ENCODE data around the gene HOXC9.

Gene HOXC9

DNA sequence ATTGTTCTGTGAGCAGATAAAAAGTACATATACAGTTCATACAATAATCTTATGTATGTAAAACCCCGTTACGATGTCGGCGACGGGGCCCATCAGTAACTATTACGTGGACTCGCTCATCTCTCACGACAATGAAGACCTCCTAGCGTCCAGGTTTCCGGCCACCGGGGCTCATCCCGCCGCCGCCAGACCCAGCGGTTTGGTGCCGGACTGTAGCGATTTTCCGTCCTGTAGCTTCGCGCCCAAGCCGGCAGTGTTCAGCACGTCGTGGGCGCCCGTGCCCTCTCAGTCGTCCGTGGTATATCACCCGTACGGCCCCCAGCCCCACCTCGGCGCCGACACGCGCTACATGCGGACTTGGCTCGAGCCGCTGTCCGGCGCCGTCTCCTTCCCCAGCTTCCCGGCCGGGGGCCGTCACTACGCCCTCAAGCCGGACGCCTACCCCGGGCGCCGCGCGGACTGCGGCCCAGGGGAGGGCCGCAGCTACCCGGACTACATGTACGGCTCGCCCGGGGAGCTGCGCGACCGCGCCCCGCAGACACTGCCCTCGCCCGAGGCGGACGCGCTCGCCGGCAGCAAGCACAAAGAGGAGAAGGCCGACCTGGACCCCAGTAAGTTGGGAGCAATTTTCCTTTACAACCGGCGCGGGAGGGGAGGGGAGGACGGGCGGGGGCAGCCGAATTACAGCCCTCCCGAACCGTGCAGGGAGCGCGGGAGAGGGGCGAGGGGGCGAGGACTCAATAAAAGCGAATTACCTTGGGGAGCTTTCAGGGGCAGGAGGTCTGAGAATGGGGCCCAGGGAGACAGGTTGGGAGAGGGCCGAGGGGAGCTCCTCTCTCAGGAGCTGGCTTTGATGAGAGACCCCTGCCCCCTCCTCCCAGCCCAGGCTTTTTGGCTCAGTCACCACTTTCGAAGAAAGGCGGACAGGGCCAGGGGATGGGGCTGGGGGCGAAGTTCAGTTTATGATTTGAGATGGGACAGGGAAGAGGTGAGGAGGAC is at the start of gene HOXC9:
TSS of gene HOXC9 (plus strand) at position 46 of the 999 bp plus-strand sequence. CDS start at position 74, 28 bp downstream.
- no peak for DNase-seq

DNA sequence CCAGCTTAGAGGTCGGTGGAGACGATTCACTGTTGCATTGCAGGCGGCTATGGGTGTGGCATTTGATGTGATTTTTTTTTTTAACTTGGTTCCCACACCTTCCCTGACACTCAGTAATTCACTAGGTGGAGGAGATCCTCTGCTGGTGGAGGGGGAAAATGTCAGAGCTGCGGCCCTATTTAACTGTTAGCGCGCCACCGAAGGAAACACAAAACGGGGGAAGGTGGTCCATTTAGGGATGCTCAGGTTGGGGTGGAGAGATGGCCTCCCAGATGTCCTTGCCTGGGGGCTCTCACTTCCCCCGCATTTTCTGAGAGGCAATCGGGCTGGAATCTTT is 49.6 kb upstream of the HOXC9 start:
- no peak for DNase-seq

DNA sequence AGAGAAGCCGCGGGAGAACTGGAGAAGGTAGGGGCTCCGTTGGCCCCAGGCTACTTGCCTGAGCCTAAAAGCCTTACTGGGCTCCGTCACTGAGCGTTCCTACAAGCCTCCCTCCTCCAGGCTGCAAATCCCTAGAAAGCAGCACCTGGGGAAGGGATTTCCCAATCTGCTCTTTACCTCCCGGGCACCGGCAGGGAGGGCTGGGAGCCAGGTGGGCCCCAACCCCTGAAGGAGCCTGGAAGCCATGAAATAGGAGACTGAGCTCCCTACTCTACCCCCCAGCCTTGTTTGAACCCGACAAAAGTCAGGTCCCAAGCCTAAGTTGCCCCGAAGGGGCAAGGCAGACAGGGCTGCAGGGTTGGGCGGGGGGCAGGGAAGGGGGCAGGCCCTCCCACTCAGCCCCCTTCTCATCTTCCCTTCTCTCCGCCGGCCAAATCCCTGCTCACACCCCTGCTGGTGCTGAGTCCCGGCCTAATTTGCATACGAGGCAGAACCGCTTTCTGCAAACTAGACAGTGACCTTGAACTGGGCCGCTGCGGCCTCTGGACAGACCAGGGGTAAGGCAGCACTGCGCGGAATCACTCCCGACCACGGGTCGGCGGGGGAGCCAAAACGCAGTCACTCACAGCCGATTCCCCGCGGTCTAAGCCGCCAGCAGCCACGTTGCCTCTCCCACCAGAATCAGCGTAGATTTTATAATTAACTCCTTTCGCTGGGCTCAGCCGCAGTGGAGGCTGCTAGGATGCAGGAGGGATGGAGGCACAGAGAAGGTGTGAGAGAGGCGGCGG is 49.0 kb upstream of the HOXC9 start:
- DNase-seq: no peak

DNA sequence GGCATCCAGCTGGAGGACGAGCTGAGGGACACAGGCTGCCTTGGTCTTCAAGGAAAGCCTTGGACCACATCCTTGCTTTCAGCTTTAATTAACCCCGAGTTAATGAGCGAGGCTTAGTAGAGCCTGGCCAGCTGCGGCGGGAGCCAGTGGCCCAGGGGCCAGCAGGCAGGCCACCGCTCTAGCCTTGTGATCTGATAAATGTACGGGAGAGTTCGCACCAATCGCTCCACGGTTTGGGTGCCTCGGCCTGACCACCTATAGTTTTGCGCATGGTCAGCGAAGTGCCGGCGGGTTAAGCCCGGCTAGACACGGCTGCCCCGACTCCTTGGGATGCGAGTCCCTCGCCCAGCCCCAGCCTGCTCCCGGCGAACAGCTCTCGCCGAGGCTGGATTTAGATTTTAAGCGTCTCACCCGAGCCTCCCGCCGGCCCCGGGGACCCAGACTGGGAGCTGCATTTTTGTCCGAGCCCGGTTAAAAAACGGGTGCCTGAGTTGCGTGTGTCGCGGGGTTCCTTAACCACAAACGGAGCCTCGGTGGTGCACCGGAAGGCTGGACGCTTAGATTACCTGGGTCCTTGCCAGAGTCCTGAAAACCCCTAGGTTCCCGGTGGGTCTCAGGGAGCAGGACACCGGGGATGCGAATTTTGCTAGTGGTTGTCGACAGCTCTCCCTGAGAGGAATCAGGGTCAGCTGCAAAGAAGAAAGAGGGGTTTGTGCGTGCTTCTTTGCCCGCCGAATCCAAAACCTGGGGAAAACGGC is 48.2 kb upstream of the HOXC9 start:
- no peak for DNase-seq

DNA sequence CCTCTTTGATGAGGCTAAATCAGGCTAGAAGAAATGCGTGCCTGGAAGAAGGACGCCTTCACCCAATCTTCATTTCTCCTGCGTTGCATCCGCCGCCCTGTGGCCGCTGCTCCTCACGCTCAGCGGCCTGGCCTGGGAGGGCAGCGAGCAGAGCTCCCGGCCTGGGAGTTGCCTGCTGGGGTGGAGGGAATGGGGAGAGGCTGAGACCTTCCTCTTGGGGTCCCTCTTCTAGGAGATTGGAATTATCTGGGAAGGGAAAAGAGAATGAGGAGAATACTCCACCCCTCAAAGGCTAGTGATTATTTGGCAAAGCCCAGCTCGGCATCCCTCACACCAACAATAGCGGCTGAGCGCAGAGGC is 47.6 kb upstream of the HOXC9 start:
- DNase-seq: no peak

DNA sequence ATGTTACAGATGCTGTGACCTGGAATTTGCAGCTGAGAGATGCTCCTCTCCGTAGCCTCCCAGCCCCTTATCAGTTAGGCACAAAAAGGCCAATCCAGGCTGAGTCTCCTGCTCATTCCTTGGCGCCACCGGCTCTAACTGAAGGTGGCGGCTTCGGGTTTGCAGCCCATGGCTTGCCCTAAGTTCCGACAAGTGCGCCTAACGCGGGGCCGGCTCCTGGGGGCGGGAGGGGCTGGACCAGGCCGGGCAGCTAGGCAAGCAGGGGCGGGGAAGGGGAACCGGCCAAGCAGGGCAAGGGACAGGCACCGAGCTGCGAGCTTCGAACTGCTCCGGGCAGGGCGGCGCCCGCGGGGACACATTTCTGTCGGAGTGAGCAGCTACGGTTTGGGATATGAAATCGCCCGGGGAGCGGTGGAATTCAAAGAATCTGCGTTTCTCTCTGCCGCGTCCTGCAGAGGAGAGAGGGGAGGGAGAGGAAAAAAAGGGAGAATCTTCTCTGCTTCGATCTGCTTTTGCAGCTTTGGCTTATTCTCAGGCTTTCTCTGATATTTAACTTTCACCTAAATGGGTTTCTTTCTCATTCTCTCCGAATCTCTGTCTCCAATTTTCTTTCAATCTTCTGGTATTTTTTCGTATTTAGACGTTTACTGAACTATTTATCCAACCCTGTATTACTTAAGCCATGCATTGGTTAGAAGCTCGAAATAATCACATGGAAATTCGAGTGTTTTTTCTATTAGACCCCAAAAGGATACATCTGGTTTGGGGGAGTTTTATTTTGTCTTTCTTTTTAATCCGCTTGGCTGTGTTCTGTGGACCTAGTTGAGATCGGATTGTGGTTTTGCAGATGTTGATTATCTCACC is 46.9 kb upstream of the HOXC9 start:
- no peak for DNase-seq

DNA sequence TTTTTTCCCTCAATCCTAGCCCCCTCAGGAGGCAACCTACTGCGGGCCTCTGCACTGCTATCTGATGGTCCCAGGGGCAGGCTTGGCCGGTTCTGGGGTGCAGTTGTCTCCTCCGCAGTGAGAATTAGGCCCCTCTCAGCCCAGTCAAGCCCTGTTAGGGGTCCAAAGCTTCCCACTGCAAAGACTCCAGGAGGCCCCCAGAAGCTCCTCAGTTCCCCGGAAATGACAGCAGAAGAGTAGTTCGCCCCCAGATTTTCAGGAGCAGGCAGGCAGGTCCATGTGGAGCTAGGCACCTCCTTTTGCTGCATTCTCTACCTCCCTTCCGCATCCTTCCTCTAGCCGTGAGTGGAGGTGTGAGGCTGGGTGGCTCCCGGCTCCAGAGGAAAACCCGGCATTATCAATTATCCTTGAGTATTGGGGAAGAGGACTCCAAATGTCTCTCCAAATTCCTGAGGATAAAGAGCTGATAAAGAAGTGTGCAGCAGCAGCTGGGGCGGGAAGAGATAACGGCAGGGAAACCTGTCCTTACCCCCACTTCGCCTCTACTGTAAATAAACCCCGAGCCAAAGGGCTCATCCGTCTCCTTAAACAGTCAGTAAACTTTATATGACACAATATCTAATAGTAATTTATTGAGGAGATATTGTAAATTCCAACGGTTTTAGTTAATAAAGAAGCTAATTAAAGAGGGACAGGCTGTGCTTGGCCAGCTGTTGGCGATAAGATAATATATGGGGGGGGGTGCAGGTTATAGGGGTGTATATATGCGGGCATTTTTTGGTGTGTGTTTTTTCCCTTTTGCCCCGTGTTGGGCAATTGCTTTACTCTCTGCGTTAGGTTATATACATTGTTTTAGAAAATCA is 45.9 kb upstream of the HOXC9 start:
- no peak for DNase-seq

DNA sequence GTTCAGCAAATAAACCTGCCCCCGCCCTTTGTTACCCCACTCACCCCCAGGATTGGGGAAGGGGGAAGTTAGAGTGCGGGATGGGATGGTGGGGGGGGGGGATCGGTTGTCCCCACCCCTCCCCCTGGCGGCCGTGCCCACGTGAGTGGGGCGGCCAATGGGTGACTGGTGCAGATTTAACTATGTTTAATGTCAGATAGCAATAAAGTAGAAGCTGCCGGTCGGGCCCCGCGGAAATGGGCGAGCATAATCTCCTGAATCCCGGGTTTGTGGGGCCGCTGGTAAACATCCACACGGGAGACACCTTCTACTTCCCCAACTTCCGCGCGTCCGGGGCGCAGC is 45.3 kb upstream of the HOXC9 start, which contains the start of gene HOXC12:
TSS of gene HOXC12 (plus strand) at position 210 of the 342 bp plus-strand sequence. CDS start at position 237, 27 bp downstream.
- DNase-seq: no peak

DNA sequence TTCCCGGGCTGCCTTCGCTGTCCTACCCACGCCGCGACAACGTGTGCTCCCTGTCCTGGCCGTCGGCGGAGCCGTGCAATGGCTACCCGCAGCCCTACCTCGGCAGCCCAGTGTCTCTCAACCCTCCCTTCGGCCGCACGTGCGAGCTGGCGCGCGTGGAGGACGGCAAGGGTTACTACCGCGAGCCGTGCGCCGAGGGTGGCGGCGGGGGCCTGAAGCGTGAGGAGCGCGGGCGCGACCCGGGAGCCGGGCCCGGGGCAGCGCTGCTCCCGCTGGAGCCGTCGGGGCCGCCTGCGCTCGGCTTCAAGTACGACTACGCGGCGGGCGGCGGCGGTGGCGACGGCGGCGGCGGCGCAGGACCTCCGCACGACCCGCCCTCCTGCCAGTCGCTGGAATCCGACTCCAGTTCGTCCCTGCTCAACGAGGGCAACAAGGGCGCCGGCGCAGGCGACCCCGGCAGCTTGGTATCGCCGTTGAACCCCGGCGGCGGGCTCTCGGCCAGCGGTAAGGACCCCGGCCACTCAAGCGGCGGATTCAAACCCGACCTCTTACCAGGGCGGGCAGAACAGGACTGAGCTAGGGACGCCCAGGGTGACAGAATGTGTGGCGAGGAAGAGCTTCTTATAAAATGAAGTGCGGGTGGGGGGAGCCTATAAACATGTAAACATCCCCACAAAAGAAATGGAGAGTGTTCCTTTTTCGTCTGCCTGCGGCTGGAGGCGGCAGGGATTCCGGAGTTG is 44.8 kb upstream of the HOXC9 start:
- DNase-seq: no peak

DNA sequence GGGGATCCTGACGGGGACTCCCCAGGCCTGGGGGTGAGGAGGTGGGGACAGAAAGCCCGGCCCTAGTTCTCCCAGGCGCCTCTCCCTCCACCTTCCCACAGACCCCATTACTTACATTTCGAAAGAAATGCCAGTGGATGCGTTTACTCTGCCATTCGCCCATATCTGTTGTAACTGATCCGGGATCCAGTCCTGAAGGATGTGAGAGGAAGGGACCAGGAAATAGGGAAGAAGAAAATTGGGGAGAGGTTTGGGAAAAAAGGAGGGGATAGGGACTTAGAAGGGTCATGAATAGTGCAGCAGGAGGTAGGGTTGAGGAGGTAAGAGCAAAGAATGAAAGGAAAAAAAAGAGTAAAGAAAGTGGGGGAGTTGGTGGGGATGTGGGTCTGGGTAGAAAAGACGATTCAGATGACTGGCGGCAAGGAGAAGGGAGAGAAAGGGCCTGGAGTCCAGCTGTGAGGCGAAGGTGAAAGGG is 44.1 kb upstream of the HOXC9 start:
- DNase-seq: no peak

DNA sequence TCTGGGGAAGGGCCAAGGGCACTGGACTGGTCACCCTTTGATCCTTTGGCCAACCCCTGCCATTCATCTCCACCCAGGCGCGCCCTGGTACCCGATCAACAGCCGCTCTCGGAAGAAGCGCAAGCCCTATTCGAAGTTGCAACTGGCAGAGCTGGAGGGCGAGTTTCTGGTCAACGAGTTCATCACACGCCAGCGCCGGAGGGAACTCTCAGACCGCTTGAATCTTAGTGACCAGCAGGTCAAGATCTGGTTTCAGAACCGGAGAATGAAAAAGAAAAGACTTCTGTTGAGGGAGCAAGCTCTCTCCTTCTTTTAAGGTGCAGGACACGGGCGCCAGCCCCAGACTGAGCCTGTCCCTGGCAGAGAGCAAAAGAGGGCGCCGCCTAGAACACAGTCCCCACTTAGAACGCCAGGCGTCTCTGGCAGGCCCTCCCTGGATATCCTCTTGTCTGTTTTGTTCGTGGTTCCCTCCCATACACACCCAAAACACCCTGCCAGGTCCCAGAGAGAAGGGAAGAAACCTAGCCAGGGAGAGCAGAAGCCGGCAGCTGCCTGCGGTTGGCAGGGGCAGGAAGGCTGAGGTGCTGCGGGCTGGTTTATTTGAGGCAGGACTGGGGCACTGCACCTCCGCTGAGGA is 43.6 kb upstream of the HOXC9 start:
- DNase-seq: no peak

DNA sequence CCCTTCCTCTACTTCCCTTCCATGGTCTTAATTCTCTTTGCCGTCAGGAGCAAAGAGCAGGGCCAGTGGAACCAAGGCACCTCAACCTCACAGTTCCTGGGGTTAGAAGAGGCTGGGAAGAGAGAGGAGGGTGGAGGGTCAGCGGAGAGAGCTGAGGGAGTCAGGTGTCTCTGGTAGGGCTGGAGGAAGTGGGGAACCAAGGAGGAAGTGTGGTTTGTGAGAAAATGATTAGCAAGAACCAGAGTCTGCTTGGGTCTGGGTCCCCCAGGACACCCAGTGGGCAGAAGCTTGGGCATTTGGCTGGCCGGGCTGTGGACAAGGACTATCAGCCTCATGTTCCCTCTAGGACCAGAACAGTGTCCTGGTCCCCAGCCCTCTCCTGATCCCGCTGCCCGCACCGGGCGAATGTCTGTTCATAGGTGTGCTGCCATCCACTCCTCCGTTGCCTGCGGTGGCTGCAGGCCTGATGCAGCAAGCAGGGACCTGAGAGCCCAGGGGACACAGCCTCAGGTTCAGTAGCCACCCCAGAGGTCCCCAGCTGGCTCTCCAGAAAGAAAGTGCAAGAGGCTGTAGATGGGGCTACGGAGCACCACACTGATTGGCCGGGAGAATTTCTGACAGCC is 42.9 kb upstream of the HOXC9 start:
- no peak for DNase-seq

DNA sequence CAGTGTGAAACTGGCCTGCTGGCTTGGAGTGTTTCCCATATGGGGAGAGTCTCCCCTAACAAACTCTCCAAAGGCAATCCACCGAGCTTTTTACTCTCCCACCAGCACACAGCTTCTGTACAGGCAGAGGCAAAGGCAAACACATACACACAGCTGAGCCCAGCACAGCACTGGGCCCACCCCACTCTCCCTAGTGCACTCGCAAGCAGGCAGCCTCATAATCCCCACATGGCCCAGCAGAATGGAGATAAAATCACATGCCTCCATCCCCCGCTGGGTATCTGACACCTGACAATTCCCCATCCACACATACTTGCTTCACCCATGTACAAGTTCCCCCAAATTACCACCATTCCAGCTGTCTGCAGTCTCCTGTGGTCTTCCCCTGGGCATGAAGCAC is 41.8 kb upstream of the HOXC9 start:
- DNase-seq: no peak

DNA sequence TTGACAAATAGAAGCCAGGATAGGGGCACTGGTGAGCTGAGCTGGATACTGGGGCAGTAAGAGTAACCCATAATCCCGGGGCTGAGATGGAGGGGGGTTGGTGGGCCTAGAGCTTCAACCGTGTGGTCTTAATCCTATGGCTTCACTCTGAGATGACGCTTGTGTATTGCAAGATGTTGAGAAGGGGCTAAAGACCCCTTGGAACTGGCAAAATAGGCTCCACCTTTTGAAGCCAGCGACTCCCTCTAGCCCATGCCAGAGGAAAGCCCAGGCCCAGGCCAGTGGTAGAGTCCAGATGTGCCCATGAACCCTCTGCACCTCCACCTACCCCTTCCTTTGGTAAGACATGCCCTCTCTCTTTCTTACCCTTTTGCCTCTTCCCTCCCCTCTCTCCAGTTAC is 40.6 kb upstream of the HOXC9 start:
- no peak for DNase-seq

DNA sequence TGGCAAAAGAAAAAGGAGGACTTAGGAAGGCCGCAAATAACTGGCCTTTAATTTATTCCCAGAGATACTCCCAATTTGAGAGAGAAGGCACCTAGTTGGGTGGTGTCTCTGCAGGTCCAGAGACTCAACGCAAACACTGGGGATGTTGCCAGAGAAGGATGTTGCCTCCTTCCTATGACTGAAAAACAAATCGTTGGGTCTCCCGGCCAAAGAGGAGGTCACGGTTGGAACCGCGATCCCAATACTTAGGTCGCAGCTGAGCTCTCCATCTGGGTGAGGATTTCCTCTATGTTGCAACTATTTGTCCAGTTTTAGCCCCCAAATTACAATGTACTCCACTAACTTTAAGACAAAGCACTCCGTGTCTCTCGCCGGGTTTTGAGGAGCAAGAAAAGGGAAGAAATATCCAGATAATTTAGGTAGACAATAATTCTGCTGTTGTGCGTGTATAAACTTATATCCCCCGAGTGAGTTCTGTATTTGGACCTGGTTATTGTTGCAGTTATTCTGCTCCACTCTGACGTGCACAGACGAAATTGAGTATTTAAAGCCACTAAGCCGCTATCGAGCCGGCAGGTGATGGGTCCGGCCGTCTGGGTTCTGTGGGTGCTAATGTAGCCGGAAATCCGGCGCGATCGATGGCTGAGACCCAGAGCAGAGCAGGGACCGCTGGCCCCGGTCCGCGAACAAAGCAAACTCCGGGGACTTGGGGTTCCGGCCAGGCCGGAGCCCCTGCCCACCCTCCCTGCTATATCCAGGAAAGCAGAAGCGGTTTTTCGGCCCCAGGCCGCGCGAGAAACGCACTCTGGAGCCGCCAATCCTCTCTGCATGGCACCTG is 39.6 kb upstream of the HOXC9 start:
- no peak for DNase-seq

DNA sequence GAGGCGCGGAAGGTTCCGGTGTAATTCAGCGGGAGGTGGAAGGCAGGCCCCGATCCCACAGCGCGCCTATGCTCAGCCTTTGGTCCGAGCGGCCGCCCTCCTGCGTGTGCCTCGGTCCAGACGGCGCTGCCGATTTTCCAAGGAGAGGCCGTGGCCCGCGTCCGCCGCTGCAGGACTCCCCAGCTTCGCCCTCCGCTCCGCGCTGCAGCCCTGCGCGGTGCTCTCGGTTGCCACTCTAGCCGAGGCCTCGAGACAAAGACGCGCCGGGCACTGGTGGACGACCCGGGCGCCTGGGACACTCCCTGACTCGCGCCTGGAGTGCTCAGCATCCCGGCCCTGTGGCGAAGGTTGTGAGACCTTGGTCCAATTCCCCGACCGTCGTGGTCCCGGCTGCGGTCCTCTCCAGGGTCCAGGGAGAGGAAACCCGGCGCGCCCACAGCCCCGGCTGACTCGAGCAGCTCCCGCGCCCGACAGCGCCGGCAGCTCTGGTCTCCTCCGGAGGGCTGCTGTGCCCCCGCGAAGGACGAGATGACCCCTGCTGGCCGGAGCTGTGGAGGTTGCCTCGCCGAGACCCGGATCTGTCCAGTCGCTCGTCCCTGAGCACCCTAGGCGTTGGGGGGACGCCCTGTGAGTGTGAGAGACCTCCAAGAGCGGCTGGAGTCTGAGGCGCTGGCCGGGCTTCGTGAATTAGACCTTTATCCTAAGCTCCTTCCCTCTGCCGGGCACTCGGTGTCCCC is 38.8 kb upstream of the HOXC9 start:
- no peak for DNase-seq

DNA sequence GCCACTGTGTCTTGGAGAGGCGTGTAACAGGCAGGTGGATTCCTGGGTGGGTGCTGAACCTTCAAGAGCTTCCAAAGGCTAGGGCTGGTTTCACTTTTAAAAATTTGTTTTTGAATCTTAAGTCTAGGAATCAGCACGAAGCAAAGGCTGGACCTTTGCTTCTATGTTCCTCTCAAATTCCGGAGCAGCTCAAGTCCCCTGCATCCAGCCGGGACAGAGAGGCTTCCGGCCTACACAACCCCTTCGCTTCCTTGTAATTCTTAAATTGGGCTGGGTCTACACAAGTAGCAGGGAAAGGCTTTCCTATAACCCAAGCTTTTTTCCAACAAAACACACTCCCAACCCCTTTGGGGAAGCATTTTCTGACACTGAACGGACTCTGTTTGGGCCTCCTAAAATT is 37.0 kb upstream of the HOXC9 start:
- no peak for DNase-seq
